H9 (cell line): Measurements from ENCODE around the gene RWDD1. TPM values are rescaled to one million over a fixed set of nuclear protein-coding genes. Genes with fewer than 3 reads are reported as not detected.

ENCODE experiments used
- DNase-seq: peaks from one replicate; pipeline ENCODE4 v3.0.0-alpha.2; 2017
- H2AFZ ChIP-seq: one replicate; pipeline ENCODE4 v1.6.1; 2013; ENCODE audit warnings: mild to moderate bottlenecking, low read length, control low read depth, moderate library complexity
- H2AK5ac ChIP-seq: 2 replicates; pipeline ENCODE4 v1.6.1; 2013; ENCODE audit warnings: low read length, control low read depth, mixed read lengths; ENCODE audit not compliant: insufficient read length
- H2BK120ac ChIP-seq: one replicate; pipeline ENCODE4 v1.6.1; 2013; ENCODE audit warnings: low read depth, mild to moderate bottlenecking, low read length, control low read depth, inconsistent platforms; ENCODE audit not compliant: poor library complexity, severe bottlenecking
- H2BK12ac ChIP-seq: 2 replicates; pipeline ENCODE4 v1.6.1; 2013; ENCODE audit warnings: low read length, control low read depth, mixed read lengths, low read depth; ENCODE audit not compliant: insufficient read length
- H2BK15ac ChIP-seq: 2 replicates; pipeline ENCODE4 v1.6.1; 2013; ENCODE audit warnings: low read depth, low read length, control low read depth
- H2BK20ac ChIP-seq: one replicate; pipeline ENCODE4 v1.6.1; 2013; ENCODE audit warnings: low read depth, mild to moderate bottlenecking, low read length, control low read depth, inconsistent platforms; ENCODE audit not compliant: poor library complexity, severe bottlenecking
- H2BK5ac ChIP-seq: 2 replicates; pipeline ENCODE4 v1.6.1; 2013; ENCODE audit warnings: low read length, control low read depth, mixed read lengths; ENCODE audit not compliant: insufficient read length
- H3K14ac ChIP-seq: 2 replicates; pipeline ENCODE4 v1.6.1; 2013; ENCODE audit warnings: low read length, control low read depth; ENCODE audit not compliant: insufficient read depth
- H3K18ac ChIP-seq: 2 replicates; pipeline ENCODE4 v1.6.1; 2013; ENCODE audit warnings: low read depth, mild to moderate bottlenecking, mixed read lengths, low read length, control low read depth; ENCODE audit not compliant: insufficient read length
- H3K23ac ChIP-seq: 2 replicates; pipeline ENCODE4 v1.6.1; 2013; ENCODE audit warnings: low read length, control low read depth, mixed read lengths, low read depth; ENCODE audit not compliant: insufficient read length
- H3K23me2 ChIP-seq: 2 replicates; pipeline ENCODE4 v1.6.1; 2013; ENCODE audit warnings: low read depth, mild to moderate bottlenecking, mixed read lengths, low read length, control low read depth; ENCODE audit not compliant: insufficient read length, poor library complexity, severe bottlenecking
- H3K27ac ChIP-seq: 2 replicates; pipeline ENCODE4 v1.5.1; 2013; ENCODE audit warnings: low read length, control low read depth, mixed read lengths, low read depth; ENCODE audit not compliant: insufficient read length
- H3K27me3 ChIP-seq: 2 replicates; pipeline ENCODE4 v1.6.1; 2013; ENCODE audit warnings: low read length, control low read depth, inconsistent platforms; ENCODE audit not compliant: insufficient read depth
- H3K4ac ChIP-seq: 2 replicates; pipeline ENCODE4 v1.6.1; 2013; ENCODE audit warnings: low read depth, mild to moderate bottlenecking, control low read depth, inconsistent platforms, low read length, moderate library complexity
- H3K4me1 ChIP-seq: 2 replicates; pipeline ENCODE4 v1.6.1; 2013; ENCODE audit warnings: low read length, control low read depth, inconsistent platforms; ENCODE audit not compliant: insufficient read depth
- H3K4me2 ChIP-seq: 2 replicates; pipeline ENCODE4 v1.6.1; 2013; ENCODE audit warnings: low read length, control low read depth, mixed read lengths; ENCODE audit not compliant: insufficient read length, insufficient read depth
- H3K56ac ChIP-seq: 2 replicates; pipeline ENCODE4 v1.6.1; 2013; ENCODE audit warnings: low read depth, mild to moderate bottlenecking, mixed read lengths, low read length, control low read depth; ENCODE audit not compliant: insufficient read length
- H3K79me1 ChIP-seq: 2 replicates; pipeline ENCODE4 v1.6.1; 2013; ENCODE audit warnings: low read depth, mild to moderate bottlenecking, moderate library complexity, low read length, control low read depth, inconsistent platforms; ENCODE audit not compliant: insufficient read depth, poor library complexity, severe bottlenecking
- H3K79me2 ChIP-seq: 2 replicates; pipeline ENCODE4 v1.6.1; 2013; ENCODE audit warnings: low read length, control low read depth, inconsistent platforms; ENCODE audit not compliant: insufficient read depth
- H3K9ac ChIP-seq: 2 replicates; pipeline ENCODE4 v1.6.1; 2013; ENCODE audit warnings: low read length, control low read depth, mixed read lengths; ENCODE audit not compliant: insufficient read length; ENCODE audit errors: extremely low read depth
- H3K9me3 ChIP-seq: one replicate; pipeline ENCODE4 v1.6.1; 2013; ENCODE audit warnings: low read depth, low read length, inconsistent platforms; ENCODE audit not compliant: control insufficient read depth
- H3T11ph ChIP-seq: one replicate; pipeline ENCODE4 v1.6.1; 2013; ENCODE audit warnings: mild to moderate bottlenecking, low read length, control low read depth, inconsistent platforms
- H4K20me1 ChIP-seq: one replicate; pipeline ENCODE4 v1.6.1; 2013; ENCODE audit not compliant: control insufficient read depth, insufficient read length, insufficient read depth
- H4K5ac ChIP-seq: 2 replicates; pipeline ENCODE4 v1.6.1; 2013; ENCODE audit warnings: low read depth, mild to moderate bottlenecking, mixed read lengths, low read length, control low read depth; ENCODE audit not compliant: insufficient read length
- H4K8ac ChIP-seq: replicated peaks from 2 replicates; pipeline ENCODE4 v1.6.1; 2013; ENCODE audit warnings: low read length, control low read depth, mixed read lengths, low read depth; ENCODE audit not compliant: insufficient read length
- H4K91ac ChIP-seq: 2 replicates; pipeline ENCODE4 v1.6.1; 2013; ENCODE audit warnings: low read depth, mild to moderate bottlenecking, moderate library complexity, mixed read lengths, low read length, control low read depth; ENCODE audit not compliant: insufficient read length
- H3K27ac Mint-ChIP-seq, 3 experiments: 2 replicates in 2 of 3; 3 replicates in 1 of 3; pipeline ENCODE4 v1.8.0; 2020 to 2021; ENCODE audit warnings: mixed read lengths in 3 of 3, mild to moderate bottlenecking in 1 of 3, moderate library complexity in 1 of 3
- H3K27me3 Mint-ChIP-seq: 2 replicates; pipeline ENCODE4 v1.8.0; 2021; ENCODE audit warnings: low read depth, mild to moderate bottlenecking, moderate library complexity, mixed read lengths
- H3K36me3 Mint-ChIP-seq, 3 experiments: 2 replicates in 2 of 3; 3 replicates in 1 of 3; pipeline ENCODE4 v1.8.0; 2020 to 2021; ENCODE audit warnings: low read depth in 3 of 3, mixed read lengths in 3 of 3; ENCODE audit not compliant: insufficient read depth in 1 of 3
- H3K4me1 Mint-ChIP-seq, 2 experiments: 2 replicates each; pipeline ENCODE4 v1.8.0; 2020; ENCODE audit warnings: mixed read lengths in 2 of 2
- H3K4me3 Mint-ChIP-seq, 2 experiments: 2 replicates in 1 of 2; 3 replicates in 1 of 2; pipeline ENCODE4 v1.8.0; 2020 to 2021; ENCODE audit warnings: mild to moderate bottlenecking in 2 of 2, mixed read lengths in 2 of 2, moderate library complexity in 1 of 2
- H3K9me3 Mint-ChIP-seq, 2 experiments: 2 replicates in 1 of 2; 3 replicates in 1 of 2; pipeline ENCODE4 v1.8.0; 2020; ENCODE audit warnings: mild to moderate bottlenecking in 2 of 2, mixed read lengths in 2 of 2, moderate library complexity in 1 of 2
- WGBS: extraction: QIAGEN DNeasy Blood & Tissue Kit; methylation state at CpG from one replicate; pipeline ENCODE4 v1.1.7; 2013; ENCODE audit warnings: missing lambda C conversion rate, low lambda C conversion rate, mixed read lengths; ENCODE audit not compliant: insufficient read length; ENCODE audit errors: extremely low coverage; 5-methylcytosine and 5-hydroxymethylcytosine counted together
- total RNA-seq: library from RNA; stranded (reverse); gene quantifications from 2 replicates; pipeline ENCODE4 v1.2.1, GENCODE V29; 2021
- TF ChIP-seq, protein P1 (sequence below): fragments of 200-600 bp; sonication (generic); conservative IDR thresholded peaks from 3 replicates; pipeline ENCODE4 v1.8.0; 2021; ENCODE audit warnings: antibody characterized with exemption, mild to moderate bottlenecking

RWDD1 gene
- total RNA-seq, 1 experiment from 2014 or later, result 42.0 TPM

DNA sequence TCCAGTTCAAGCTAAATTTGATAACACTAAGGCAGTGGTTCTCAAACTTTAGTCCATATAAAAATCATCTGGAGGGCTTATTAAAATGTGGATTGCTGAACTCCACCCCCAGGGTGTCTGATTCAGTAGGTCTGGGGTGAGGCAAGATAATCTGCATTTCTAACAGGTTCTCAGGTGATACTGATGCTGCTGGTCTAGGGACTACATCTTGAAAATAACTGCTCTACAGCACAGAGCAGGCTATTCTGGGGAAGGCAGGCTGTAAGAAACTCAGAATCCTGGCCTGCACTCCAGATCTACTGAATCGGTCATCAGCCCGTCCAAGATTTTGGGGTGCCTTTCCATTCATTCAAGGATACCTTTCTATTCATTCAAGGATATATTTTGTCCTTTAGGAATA lies 48.4 kb upstream of the RWDD1 start:
- Histone ChIP-seq H3K9me3 (no peaks in the 10 kb centered on the region), H3K23ac (no peak overlapping the region), H3K27me3 (no peaks in the 10 kb centered on the region), H3T11ph (no peak overlapping the region), H2AK5ac (no peak overlapping the region), H3K27ac (no peak overlapping the region), H3K23me2 (no peaks in the 10 kb centered on the region), H3K79me1 (no peaks in the 10 kb centered on the region), H3K79me2 (no peaks in the 10 kb centered on the region), H3K18ac (no peak overlapping the region), H2BK5ac (no peak overlapping the region), H3K9ac (no peak overlapping the region), H4K5ac (no peak overlapping the region), H4K91ac (no peak overlapping the region), H4K8ac (no peak overlapping the region), H2BK12ac (no peak overlapping the region), H3K14ac (no peak overlapping the region), H3K56ac (no peak overlapping the region), H2AFZ (no peak overlapping the region), H3K4me2 (no peak overlapping the region), H2BK15ac (no peak overlapping the region), H4K20me1 (no peaks in the 10 kb centered on the region), H2BK20ac (no peak overlapping the region), H2BK120ac (no peak overlapping the region), H3K4me1 (no peaks in the 10 kb centered on the region), H3K4ac (no peak overlapping the region)
- WGBS, result no CpG with 5 or more reads among the region's 2 CpGs
- TF ChIP-seq, protein P1, sequence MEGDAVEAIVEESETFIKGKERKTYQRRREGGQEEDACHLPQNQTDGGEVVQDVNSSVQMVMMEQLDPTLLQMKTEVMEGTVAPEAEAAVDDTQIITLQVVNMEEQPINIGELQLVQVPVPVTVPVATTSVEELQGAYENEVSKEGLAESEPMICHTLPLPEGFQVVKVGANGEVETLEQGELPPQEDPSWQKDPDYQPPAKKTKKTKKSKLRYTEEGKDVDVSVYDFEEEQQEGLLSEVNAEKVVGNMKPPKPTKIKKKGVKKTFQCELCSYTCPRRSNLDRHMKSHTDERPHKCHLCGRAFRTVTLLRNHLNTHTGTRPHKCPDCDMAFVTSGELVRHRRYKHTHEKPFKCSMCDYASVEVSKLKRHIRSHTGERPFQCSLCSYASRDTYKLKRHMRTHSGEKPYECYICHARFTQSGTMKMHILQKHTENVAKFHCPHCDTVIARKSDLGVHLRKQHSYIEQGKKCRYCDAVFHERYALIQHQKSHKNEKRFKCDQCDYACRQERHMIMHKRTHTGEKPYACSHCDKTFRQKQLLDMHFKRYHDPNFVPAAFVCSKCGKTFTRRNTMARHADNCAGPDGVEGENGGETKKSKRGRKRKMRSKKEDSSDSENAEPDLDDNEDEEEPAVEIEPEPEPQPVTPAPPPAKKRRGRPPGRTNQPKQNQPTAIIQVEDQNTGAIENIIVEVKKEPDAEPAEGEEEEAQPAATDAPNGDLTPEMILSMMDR, result no peak
- Mint-ChIP-seq H3K27ac (0 out of 7 replicates have a peak overlapping the region, but pooled peaks of 1 of the 3 experiments have one; percentile 25), H3K4me3 (no peak overlapping the region), H3K27me3 (no peaks in the 10 kb centered on the region), H3K4me1 (peaks cover 5 to 16% of the 10 kb centered on the region in 2 experiments; a peak in 2 of 4 replicates), H3K9me3 (no peaks in the 10 kb centered on the region), H3K36me3 (no peaks in the 10 kb centered on the region)
- no peak for DNase-seq
